HG02610 (cell line): Measurements from ENCODE around the gene GCK.

Experiments used
- ATAC-seq: cut with Tn5 transposase; IDR thresholded peaks from one replicate; pipeline ENCODE4 v1.9.1; 2021; ENCODE audit warnings: mild to moderate bottlenecking, moderate library complexity; ENCODE audit not compliant: unreplicated experiment

GCK gene

DNA sequence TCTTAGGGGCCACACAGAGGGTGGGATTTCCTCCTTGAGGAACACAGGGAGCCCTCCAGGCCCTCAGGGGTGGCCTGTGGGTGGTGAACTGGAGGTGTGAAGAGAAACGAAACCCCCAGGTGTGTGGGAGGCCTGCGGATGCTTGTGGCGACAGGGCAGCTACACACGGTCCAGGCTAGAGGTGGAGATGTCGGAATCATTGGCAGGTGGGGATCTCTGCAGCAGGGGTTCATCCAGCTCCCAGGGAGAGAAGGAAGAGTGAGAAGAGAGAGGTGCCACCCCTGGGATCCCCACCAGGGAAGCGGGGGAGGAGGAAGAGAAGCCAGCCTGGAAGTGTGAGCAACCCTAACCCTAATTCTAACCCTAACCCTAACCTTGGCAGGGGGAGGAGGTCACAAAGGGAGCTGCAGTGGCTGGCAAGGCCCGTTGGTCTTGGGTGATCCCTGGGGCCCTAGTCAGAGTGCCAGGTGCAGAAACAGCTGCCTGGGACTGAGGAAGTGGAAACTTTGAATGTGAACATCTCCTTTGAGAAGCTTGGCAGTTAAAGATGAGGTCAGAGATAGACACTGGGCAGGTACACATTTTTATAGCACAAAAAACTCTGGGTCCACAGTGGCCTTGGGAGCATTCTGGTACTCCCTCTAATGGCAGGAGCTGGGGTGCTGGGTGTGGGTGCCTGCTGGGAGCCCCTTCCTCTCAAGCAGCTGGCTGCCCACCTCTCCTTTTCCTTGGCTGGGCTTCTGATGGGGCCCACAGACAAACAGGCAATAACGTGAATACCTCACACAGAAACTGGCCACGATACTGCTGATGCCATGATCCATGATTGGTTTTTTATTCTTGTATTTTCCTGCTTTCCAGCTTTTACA, 91.9 kb downstream of the GCK start:
- ATAC-seq: peak; percentile 56

GRCh38 chr7:44096326-44096881, 92.8 kb downstream of the GCK start:
- peak; percentile 3 for ATAC-seq

DNA sequence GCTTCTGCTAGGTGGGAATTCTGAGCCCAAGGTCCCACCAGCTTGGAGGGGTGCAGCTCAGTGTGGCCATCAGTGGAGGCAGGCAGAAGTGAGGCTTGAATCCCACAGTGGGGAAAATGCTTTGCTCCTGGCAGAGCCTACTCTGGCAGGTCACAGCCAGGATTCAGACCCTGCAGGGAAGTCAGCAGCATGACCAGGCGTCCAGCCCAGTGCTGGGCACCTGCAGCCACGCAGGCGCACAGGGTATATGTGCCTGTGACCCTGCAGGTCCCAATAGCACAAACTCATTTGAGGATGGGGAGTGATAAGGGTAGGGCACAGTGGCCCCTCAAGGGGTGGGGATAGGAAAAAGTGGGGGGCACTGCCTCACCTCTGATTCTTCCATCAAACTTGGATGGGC, 93.5 kb downstream of the GCK start:
- ATAC-seq: no peak

DNA sequence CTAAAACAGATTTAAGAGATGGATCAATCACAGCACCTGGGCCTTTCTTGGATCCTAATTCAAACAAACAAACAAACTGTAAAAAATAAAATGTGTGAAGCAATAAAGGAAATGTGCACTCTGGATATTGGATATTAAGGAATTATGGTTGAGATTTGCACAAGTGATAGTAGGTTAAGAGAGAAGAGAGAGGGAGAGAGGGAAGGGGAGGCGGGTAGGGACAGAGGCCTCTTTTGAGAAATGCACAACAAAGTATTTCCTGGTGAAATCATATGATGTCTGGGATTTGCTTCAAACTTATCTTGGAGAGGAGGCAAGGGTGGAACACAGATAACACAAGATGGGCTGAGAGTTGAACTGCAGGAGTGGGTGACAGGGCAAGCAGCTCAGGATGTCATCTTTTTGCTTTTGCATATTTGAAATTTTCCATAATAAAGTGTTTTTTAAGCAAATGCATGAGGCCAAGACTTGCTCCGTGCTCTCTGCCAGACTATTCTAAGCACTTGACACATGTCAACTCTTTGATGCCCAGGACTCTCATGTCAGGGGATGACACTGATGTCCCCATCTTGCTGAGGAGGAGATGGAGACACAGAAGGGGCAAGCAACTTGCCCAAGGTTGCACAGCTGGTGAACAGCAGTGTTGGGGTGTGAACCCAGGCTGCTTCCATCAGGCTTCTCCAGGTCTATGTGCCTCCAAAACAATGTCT, 94.2 kb downstream of the GCK start:
- ATAC-seq: no peak

DNA sequence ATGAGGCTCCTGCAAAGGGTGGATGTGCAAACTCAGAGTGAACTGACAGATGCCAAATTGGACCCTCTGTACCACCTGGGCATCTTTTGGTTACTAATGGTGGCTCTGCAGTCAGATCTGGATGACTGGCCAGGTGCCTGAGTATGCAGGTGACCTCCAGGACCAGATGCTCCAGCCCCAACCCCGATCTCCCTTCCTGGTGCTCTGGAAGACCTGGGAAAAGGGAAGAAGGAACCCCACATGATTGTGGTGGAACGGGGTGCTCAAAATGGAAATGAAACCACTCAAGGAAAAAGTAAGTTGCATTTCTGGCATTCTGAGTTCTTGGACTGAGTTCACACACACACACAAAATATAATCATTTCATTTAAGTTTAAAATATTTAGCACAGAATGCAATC, 94.9 kb downstream of the GCK start:
- no peak for ATAC-seq
